GM12874 (cell line): ENCODE results near the gene EYA2.

Source experiments
- TF ChIP-seq, protein P1 (sequence below): IDR thresholded peaks from 2 replicates; pipeline ENCODE4 v1.5.1; 2011; ENCODE audit warnings: low read depth, mild to moderate bottlenecking, control low read depth, low read length, moderate library complexity; ENCODE audit not compliant: insufficient read depth

The EYA2 gene

DNA sequence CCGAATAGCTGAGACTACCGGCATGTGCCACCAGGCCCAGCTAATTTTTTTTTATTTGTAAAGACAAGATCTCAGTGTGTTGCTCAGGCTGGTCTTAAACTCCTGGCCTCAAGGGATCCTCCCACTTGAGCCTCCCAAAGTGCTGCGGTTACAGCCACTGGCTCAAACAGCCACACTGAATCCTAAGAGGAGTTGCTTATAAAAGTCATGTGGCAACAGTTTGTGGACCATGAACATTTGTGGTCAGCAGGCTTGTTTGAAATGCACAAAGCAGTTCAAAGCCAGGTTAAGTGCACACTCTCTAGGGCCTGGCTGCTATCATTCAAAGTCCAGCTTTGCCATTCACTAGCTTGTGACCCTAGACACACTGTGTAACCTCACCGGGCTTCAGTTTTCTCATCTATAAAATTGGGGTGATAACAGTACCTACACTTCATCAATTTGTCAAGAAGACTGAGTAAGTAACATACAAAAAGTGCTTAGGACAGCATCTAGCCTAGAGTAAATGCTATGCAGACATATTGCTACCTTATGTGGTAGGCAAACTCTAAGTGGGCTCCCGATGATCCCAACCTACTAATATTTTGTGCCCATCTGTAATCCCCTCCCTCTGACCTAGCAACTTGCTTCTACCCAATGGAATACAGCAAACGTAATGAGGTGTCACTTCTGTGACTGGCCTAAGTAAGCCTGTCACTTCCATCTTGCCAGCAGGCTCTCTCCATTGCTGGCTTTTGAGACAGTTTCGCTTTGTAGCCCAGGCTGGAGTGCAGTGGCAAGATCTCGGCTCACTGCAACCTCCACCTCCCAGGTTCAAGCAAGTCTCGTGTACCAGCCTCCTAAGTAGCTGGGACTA lies 338.9 kb downstream of the EYA2 start:
- TF ChIP-seq, protein P1, sequence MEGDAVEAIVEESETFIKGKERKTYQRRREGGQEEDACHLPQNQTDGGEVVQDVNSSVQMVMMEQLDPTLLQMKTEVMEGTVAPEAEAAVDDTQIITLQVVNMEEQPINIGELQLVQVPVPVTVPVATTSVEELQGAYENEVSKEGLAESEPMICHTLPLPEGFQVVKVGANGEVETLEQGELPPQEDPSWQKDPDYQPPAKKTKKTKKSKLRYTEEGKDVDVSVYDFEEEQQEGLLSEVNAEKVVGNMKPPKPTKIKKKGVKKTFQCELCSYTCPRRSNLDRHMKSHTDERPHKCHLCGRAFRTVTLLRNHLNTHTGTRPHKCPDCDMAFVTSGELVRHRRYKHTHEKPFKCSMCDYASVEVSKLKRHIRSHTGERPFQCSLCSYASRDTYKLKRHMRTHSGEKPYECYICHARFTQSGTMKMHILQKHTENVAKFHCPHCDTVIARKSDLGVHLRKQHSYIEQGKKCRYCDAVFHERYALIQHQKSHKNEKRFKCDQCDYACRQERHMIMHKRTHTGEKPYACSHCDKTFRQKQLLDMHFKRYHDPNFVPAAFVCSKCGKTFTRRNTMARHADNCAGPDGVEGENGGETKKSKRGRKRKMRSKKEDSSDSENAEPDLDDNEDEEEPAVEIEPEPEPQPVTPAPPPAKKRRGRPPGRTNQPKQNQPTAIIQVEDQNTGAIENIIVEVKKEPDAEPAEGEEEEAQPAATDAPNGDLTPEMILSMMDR = no peak

DNA sequence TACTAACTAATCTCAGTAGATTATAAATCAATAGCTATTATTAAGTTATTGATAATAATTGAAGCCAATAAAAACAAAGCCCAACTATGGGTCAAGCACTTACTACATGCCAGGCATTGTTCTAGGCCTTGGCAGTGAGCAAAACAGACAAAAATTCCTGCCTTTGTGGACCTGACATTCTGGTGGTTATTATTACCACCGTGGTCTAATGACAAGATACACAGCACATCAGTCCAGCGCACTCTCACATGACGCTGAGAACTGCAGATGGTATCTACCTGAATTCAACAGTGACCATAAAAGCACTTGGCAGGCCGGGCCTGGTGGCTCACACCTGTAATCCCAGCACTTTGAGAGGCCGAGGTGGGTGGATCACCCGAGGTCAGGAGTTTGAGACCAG lies 340.5 kb downstream of the EYA2 start:
- TF ChIP-seq, protein P1 = no peak

DNA sequence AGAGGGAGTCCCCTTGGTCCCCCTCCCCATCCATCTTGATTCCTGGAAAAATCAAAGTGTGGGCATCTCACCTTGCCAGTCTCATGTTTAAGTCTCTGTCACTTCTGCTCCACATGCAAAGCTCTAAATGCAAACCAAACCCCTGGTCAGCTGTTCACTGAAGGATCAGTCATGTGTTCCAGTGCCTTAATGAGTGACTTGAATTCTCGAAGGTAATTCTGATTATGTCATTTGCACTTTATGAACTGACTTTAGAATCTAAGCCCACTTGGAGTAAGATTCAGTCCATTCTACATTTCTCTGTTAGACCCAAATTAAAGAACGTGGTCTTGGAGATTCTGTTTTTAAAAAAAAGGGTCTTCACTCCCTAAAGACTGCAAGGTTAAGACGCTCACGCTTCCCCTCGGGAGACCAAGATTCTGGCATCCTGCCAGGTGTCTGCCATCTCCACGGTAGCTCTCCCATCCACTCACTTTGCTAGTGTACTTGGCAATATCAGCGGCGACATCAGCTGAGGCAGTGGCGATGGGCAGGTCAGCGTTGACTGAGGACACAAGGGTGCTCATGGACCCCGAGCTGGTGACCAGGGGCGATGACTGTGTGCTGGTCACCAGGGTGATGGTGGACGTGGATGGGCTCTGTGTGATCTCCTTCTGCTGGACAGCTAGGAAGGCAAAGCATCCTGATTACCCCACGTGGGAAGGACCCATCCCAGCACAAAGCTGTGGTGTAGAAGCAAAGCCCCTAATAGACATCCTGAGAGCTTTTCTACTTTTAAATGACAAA lies 341.4 kb downstream of the EYA2 start:
- TF ChIP-seq, protein P1 = no peak

DNA sequence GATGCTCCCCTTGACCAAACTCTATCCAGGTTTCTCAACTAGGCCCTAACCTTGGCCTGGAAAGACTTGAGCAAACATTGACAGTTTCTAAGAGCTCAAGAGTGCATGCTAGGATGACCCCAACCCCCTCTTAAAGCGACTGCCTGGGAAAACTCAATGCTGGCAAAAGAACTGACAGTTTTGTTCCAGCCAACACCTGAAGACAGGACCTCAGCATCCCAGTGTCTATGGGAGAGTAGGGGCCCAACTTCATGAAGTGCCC lies 341.9 kb downstream of the EYA2 start:
- TF ChIP-seq, protein P1 = no peak

DNA sequence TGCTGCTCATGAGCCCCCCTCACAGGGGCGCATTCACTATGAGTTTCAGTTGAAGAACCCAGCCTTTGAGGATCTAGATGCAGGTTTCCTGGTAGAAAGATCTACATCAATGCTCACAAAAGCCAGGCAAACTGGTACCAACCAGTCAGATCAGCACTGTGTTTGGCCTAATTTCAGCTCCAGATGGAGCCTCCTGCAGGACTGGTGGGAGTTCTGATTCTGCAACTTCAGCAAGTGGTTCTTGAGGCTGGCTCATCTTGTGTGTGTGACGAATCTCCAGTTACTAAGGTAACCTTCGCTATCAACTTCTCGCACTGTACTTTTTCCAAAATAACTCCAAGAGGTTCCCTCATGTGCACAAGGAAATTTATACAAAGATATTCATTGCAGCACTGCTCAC lies 343.1 kb downstream of the EYA2 start:
- TF ChIP-seq, protein P1 = no peak
